ENCODE data around the gene MTNR1B. TPM values are rescaled to one million over a fixed set of nuclear protein-coding genes. Genes with fewer than 3 reads are reported as not detected.

The MTNR1B gene
- total RNA-seq, 2 donors from 2014 or later: 0.36 TPM; not detected in 1

- ATAC-seq (no peak), DNase-seq (ENCODE audit: low spot score) (no peak)
- Mint-ChIP-seq H3K27me3 (peaks cover 0 to 5% of the 10 kb centered on the region in 2 donors), H3K9me3 (no peaks in the 10 kb centered on the region), H3K4me3 (no peak overlapping the region), H3K36me3 (no peaks in the 10 kb centered on the region), H3K27ac (no peak overlapping the region), H3K4me1 (ENCODE audit: low read depth in 2 of 2) (no peaks in the 10 kb centered on the region)
Observed at GRCh38 chr11:92964471-92964870, 5.0 kb upstream of the MTNR1B start.

- H3K4me3 Mint-ChIP-seq: no peak overlapping the region
- ATAC-seq (no peak), DNase-seq (ENCODE audit: low spot score) (no peak)
- H3K4me1 Mint-ChIP-seq (ENCODE audit: low read depth in 2 of 2): no peaks in the 10 kb centered on the region
- no peaks in the 10 kb centered on the region for H3K36me3 Mint-ChIP-seq
- no peaks in the 10 kb centered on the region for H3K9me3 Mint-ChIP-seq
- H3K27me3 Mint-ChIP-seq: peaks cover 5% of the 10 kb centered on the region in 2 donors
- no peak overlapping the region for H3K27ac Mint-ChIP-seq
Observed at GRCh38 chr11:92965196-92965595, 4.3 kb upstream of the MTNR1B start.

- H3K27ac Mint-ChIP-seq: no peak overlapping the region
- H3K4me3 Mint-ChIP-seq: no peak overlapping the region
- peaks cover 5 to 8% of the 10 kb centered on the region in 2 donors for H3K27me3 Mint-ChIP-seq
- ATAC-seq (no peak), DNase-seq (ENCODE audit: low spot score) (no peak)
- H3K9me3 Mint-ChIP-seq: no peaks in the 10 kb centered on the region
- no peaks in the 10 kb centered on the region for H3K36me3 Mint-ChIP-seq
- no peaks in the 10 kb centered on the region for H3K4me1 Mint-ChIP-seq (ENCODE audit: low read depth in 2 of 2)
Observed at GRCh38 chr11:92967178-92967577, 2.3 kb upstream of the MTNR1B start.

- ATAC-seq: no peak
Observed at GRCh38 chr11:92967867-92968266, 1.6 kb upstream of the MTNR1B start.

GRCh38 chr11:92969293-92969633 is 188 bp upstream of the MTNR1B start:
- peaks cover 5 to 20% of the 10 kb centered on the region in 2 donors for H3K27me3 Mint-ChIP-seq
- peaks cover 8% of the 10 kb centered on the region for H3K9me3 Mint-ChIP-seq
- H3K27ac Mint-ChIP-seq: no peak overlapping the region
- H3K4me3 Mint-ChIP-seq: no peak overlapping the region
- H3K4me1 Mint-ChIP-seq (ENCODE audit: low read depth in 2 of 2): no peaks in the 10 kb centered on the region
- no peak for DNase-seq (ENCODE audit: low spot score)
- H3K36me3 Mint-ChIP-seq: no peaks in the 10 kb centered on the region
- ATAC-seq: no peak

More at GRCh38 chr11:92967867-92968266, 1.6 kb upstream of the MTNR1B start:
- Mint-ChIP-seq H3K36me3 (no peaks in the 10 kb centered on the region), H3K27ac (no peak overlapping the region), H3K9me3 (peaks cover 1% of the 10 kb centered on the region), H3K4me3 (no peak overlapping the region), H3K4me1 (ENCODE audit: low read depth in 2 of 2) (no peaks in the 10 kb centered on the region), H3K27me3 (peaks cover 5 to 11% of the 10 kb centered on the region in 2 donors)
- no peak for DNase-seq (ENCODE audit: low spot score)

GRCh38 chr11:92972248-92972647 is 2.8 kb downstream of the MTNR1B start:
- DNase-seq (ENCODE audit: low spot score) (no peak), ATAC-seq (no peak)
- no peak overlapping the region for H3K4me3 Mint-ChIP-seq
- no peaks in the 10 kb centered on the region for H3K36me3 Mint-ChIP-seq
- no peaks in the 10 kb centered on the region for H3K4me1 Mint-ChIP-seq (ENCODE audit: low read depth in 2 of 2)
- no peak overlapping the region for H3K27ac Mint-ChIP-seq
- H3K27me3 Mint-ChIP-seq: peaks cover 5 to 20% of the 10 kb centered on the region in 2 donors
- H3K9me3 Mint-ChIP-seq: peaks cover 8% of the 10 kb centered on the region

GRCh38 chr11:92975285-92975684 is 5.8 kb downstream of the MTNR1B start:
- Mint-ChIP-seq H3K4me1 (ENCODE audit: low read depth in 2 of 2) (no peaks in the 10 kb centered on the region), H3K4me3 (no peak overlapping the region), H3K9me3 (peaks cover 8% of the 10 kb centered on the region), H3K27me3 (peaks cover 0 to 15% of the 10 kb centered on the region in 2 donors), H3K27ac (no peak overlapping the region), H3K36me3 (no peaks in the 10 kb centered on the region)
- ATAC-seq (no peak), DNase-seq (ENCODE audit: low spot score) (no peak)

GRCh38 chr11:92976681-92977080 is 7.2 kb downstream of the MTNR1B start:
- H3K9me3 Mint-ChIP-seq: peaks cover 8% of the 10 kb centered on the region
- no peak overlapping the region for H3K27ac Mint-ChIP-seq
- H3K36me3 Mint-ChIP-seq: no peaks in the 10 kb centered on the region
- no peak overlapping the region for H3K4me3 Mint-ChIP-seq
- H3K4me1 Mint-ChIP-seq (ENCODE audit: low read depth in 2 of 2): no peaks in the 10 kb centered on the region
- no peak for ATAC-seq
- DNase-seq (ENCODE audit: low spot score): no peak
- H3K27me3 Mint-ChIP-seq: peaks cover 0 to 12% of the 10 kb centered on the region in 2 donors

GRCh38 chr11:92977401-92977800 is 8.0 kb downstream of the MTNR1B start:
- no peaks in the 10 kb centered on the region for H3K4me1 Mint-ChIP-seq (ENCODE audit: low read depth in 2 of 2)
- no peaks in the 10 kb centered on the region for H3K36me3 Mint-ChIP-seq
- ATAC-seq: no peak
- no peak for DNase-seq (ENCODE audit: low spot score)
- H3K27me3 Mint-ChIP-seq: peaks cover 0 to 12% of the 10 kb centered on the region in 2 donors
- H3K4me3 Mint-ChIP-seq: no peak overlapping the region
- H3K9me3 Mint-ChIP-seq: peaks cover 8% of the 10 kb centered on the region
- no peak overlapping the region for H3K27ac Mint-ChIP-seq

- DNase-seq (ENCODE audit: low spot score) (no peak), ATAC-seq (no peak)
- no peak overlapping the region for H3K4me3 Mint-ChIP-seq
- H3K4me1 Mint-ChIP-seq (ENCODE audit: low read depth in 2 of 2): no peaks in the 10 kb centered on the region
- no peak overlapping the region for H3K27ac Mint-ChIP-seq
- H3K27me3 Mint-ChIP-seq: peaks cover 0 to 3% of the 10 kb centered on the region in 2 donors
- no peaks in the 10 kb centered on the region for H3K36me3 Mint-ChIP-seq
- H3K9me3 Mint-ChIP-seq: peaks cover under 1% of the 10 kb centered on the region
Observed at GRCh38 chr11:92978271-92979111, 9.0 kb downstream of the MTNR1B start.

GRCh38 chr11:92979176-92979575 is 9.7 kb downstream of the MTNR1B start:
- Mint-ChIP-seq H3K4me3 (no peak overlapping the region), H3K27me3 (no peaks in the 10 kb centered on the region), H3K4me1 (ENCODE audit: low read depth in 2 of 2) (no peaks in the 10 kb centered on the region), H3K9me3 (no peaks in the 10 kb centered on the region), H3K27ac (no peak overlapping the region), H3K36me3 (no peaks in the 10 kb centered on the region)
- DNase-seq (ENCODE audit: low spot score): no peak
- ATAC-seq: no peak

- ATAC-seq: no peak
- Mint-ChIP-seq H3K27me3 (no peaks in the 10 kb centered on the region), H3K36me3 (no peaks in the 10 kb centered on the region), H3K4me3 (no peak overlapping the region), H3K27ac (no peak overlapping the region), H3K4me1 (ENCODE audit: low read depth in 2 of 2) (no peaks in the 10 kb centered on the region), H3K9me3 (no peaks in the 10 kb centered on the region)
- DNase-seq (ENCODE audit: low spot score): no peak
Observed at GRCh38 chr11:92980312-92980711, 10.9 kb downstream of the MTNR1B start.

- H3K4me3 Mint-ChIP-seq: no peak overlapping the region
- no peaks in the 10 kb centered on the region for H3K4me1 Mint-ChIP-seq (ENCODE audit: low read depth in 2 of 2)
- DNase-seq (ENCODE audit: low spot score) (no peak), ATAC-seq (no peak)
- H3K36me3 Mint-ChIP-seq: no peaks in the 10 kb centered on the region
- H3K9me3 Mint-ChIP-seq: no peaks in the 10 kb centered on the region
- no peaks in the 10 kb centered on the region for H3K27me3 Mint-ChIP-seq
- no peak overlapping the region for H3K27ac Mint-ChIP-seq
Observed at GRCh38 chr11:92981508-92982043, 12.1 kb downstream of the MTNR1B start.

GRCh38 chr11:92986585-92986984 is 17.1 kb downstream of the MTNR1B start:
- Mint-ChIP-seq H3K4me3 (no peak overlapping the region), H3K4me1 (ENCODE audit: low read depth in 2 of 2) (no peaks in the 10 kb centered on the region), H3K27ac (no peak overlapping the region), H3K36me3 (no peaks in the 10 kb centered on the region), H3K27me3 (no peaks in the 10 kb centered on the region), H3K9me3 (peaks cover 8% of the 10 kb centered on the region)
- no peak for ATAC-seq
- DNase-seq (ENCODE audit: low spot score): no peak
